ENCODE measurements around the gene FTCDNL1. TPM values are rescaled to one million over a fixed set of nuclear protein-coding genes. Genes with fewer than 3 reads are reported as not detected.

FTCDNL1 gene
- total and polyA plus RNA-seq, 2 of the 13 experiments (the other 11 are each of a cell fraction or from before 2014, with no cell fraction given), result 0.98 to 1.4 TPM

DNA sequence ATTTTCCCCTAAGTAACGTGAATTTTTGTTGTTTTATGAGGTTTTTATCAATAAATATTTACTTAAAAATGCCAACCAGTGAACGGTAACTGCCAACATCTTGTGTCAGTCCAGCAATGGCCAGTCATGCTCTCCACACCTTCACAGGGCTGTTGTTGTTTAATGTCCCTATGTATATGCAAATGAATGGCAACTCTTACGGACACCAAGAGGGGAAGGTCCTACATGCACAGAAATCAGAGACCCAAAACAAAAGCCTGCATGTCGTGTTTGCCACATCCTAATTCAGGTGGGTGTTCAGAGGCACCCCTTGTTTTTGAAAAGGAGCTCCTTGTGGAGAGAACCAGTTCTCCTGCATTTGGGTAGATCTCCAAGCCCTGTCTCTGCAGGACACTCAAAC is 4.8 kb upstream of the FTCDNL1 start (continued):
- TF ChIP-seq, protein P1, sequence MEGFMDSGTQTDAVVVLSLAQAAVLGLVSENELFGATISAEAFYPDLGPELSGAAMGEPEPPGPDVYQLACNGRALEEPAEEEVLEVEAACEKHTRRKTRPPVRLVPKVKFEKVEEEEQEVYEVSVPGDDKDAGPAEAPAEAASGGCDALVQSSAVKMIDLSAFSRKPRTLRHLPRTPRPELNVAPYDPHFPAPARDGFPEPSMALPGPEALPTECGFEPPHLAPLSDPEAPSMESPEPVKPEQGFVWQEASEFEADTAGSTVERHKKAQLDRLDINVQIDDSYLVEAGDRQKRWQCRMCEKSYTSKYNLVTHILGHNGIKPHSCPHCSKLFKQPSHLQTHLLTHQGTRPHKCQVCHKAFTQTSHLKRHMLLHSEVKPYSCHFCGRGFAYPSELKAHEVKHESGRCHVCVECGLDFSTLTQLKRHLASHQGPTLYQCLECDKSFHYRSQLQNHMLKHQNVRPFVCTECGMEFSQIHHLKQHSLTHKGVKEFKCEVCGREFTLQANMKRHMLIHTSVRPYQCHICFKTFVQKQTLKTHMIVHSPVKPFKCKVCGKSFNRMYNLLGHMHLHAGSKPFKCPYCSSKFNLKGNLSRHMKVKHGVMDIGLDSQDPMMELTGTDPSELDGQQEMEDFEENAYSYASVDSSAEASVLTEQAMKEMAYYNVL (CRISPR knock-in tag; IDR thresholded peaks at IDR 0.05; ENCODE audit: borderline replicate concordance), result no peak
- no peak for TF ChIP-seq FLYWCH1 (CRISPR knock-in tag; IDR thresholded peaks at IDR 0.05)
- TF ChIP-seq PRMT3 (CRISPR knock-in tag; IDR thresholded peaks at IDR 0.05; ENCODE audit: borderline replicate concordance, low read depth), result no peak
- TF ChIP-seq ZNF572 (CRISPR knock-in tag; IDR thresholded peaks at IDR 0.05), result no peak
- no peak for TF ChIP-seq ZNF256 (CRISPR knock-in tag; conservative IDR thresholded peaks at IDR 0.05)
- TF ChIP-seq TRIM24 (CRISPR knock-in tag; IDR thresholded peaks at IDR 0.05), result no peak
- no peak for TF ChIP-seq XRCC5 (optimal IDR thresholded peaks at IDR 0.05; ENCODE audit: low read length)
- no peak for TF ChIP-seq MXD4 (CRISPR knock-in tag; IDR thresholded peaks at IDR 0.05)
- no peak for TF ChIP-seq THAP11 (CRISPR knock-in tag; IDR thresholded peaks at IDR 0.05)
- TF ChIP-seq, protein P2, sequence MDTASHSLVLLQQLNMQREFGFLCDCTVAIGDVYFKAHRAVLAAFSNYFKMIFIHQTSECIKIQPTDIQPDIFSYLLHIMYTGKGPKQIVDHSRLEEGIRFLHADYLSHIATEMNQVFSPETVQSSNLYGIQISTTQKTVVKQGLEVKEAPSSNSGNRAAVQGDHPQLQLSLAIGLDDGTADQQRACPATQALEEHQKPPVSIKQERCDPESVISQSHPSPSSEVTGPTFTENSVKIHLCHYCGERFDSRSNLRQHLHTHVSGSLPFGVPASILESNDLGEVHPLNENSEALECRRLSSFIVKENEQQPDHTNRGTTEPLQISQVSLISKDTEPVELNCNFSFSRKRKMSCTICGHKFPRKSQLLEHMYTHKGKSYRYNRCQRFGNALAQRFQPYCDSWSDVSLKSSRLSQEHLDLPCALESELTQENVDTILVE (CRISPR knock-in tag; IDR thresholded peaks at IDR 0.05), result no peak
- no peak for TF ChIP-seq POLR2AphosphoS2 (IDR thresholded peaks at IDR 0.05; ENCODE audit: low read depth, low read length)

DNA sequence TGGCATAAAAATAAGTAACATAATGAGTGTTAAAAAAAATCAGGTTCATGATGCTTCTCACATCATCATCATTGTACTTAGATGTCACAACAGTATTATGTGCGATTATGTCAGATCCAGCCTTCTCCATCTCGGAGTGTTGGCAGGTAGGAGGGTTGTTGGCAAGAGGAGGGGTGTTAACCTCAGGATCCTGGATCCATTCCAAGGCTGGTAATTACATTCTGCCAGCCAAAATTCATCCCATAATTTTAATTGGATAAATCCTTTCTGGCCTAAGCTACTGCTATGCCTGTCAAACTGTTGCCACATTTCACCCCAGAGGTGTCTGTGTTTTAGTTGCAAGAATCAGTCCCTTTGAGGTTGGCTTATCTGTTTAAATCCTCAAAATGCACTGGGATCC is 891 bp upstream of the FTCDNL1 start:
- no peak overlapping the region for H3K4me3 ChIP-seq (replicated peaks in 1 of 3; ENCODE audit: insufficient read depth in 1 of 3, low read depth in 2 of 3, low read length in 3 of 3)
- H3K4me2 ChIP-seq (ENCODE audit: low read depth, low read length), result no peak overlapping the region
- FAIRE-seq (no peak), DNase-seq (ENCODE audit: low spot score) (no peak), ATAC-seq (no peak)
- H3K27me3 ChIP-seq (ENCODE audit: control insufficient read depth in 1 of 2, insufficient read depth in 2 of 2, low read length in 2 of 2), result peaks cover 0 to 15% of the 10 kb centered on the region in 2 experiments; a peak in 1 of 5 replicates
- no peak overlapping the region for H3K27ac ChIP-seq (ENCODE audit: extremely low read length, insufficient read depth, low read length)
- peaks cover 15% of the 10 kb centered on the region for H3K4me1 ChIP-seq (ENCODE audit: insufficient read depth, low read length)
- H3K9me3 ChIP-seq (ENCODE audit: low read length), result no peaks in the 10 kb centered on the region
- H3K9ac ChIP-seq (ENCODE audit: insufficient read depth, low read depth, low read length), result no peak overlapping the region
- in situ Hi-C loops (cut with HindIII; ENCODE audit: extremely low pct_ligation_motif_present, low pct_unique_long_range_greater_than_20kb), result no loop called here
- POLR2A ChIA-PET, result interaction anchor here (0.9 kb wide), 1 partner anchor 11 kb away, joined by 3 read pairs; no protein-coding TSS in a partner anchor
- intact Hi-C loops (cut with micrococcal nuclease; ENCODE audit: unreplicated experiment), result loop anchor here (2.0 kb wide), 1 partner anchor 89 kb away; no protein-coding TSS in a partner anchor
- H3K36me3 ChIP-seq (replicated peaks in 1 of 2; ENCODE audit: control insufficient read depth in 1 of 2, insufficient read depth in 2 of 2, low read length in 2 of 2), result no peaks in the 10 kb centered on the region
- H4K20me1 ChIP-seq (ENCODE audit: insufficient read depth, low read length), result no peaks in the 10 kb centered on the region
- no peak overlapping the region for H2AFZ ChIP-seq (ENCODE audit: low read length)
- BruUV-seq (replicated peaks), result no TSS peak
- CTCF ChIA-PET (ENCODE audit: low intra/inter-chr PET ratio, low total read pairs), result interaction anchor here (0.8 kb wide), 1 partner anchor 10 kb away, joined by 3 read pairs; no protein-coding TSS in a partner anchor
- no peaks in the 10 kb centered on the region for H3K79me2 ChIP-seq (ENCODE audit: insufficient read depth, low read length)
- WGBS (ENCODE audit: low lambda C conversion rate), result 54% methylated on average over 2 of the region's 2 CpGs
- TF ChIP-seq SSRP1 (CRISPR knock-in tag; IDR thresholded peaks at IDR 0.05) (no peak), ZNF598 (CRISPR knock-in tag; IDR thresholded peaks at IDR 0.05; ENCODE audit: borderline replicate concordance) (no peak), NFRKB (IDR thresholded peaks at IDR 0.05) (no peak), ATF7-NPFF (CRISPR knock-in tag; IDR thresholded peaks at IDR 0.05; ENCODE audit: low read depth) (no peak)
- TF ChIP-seq, protein P3, sequence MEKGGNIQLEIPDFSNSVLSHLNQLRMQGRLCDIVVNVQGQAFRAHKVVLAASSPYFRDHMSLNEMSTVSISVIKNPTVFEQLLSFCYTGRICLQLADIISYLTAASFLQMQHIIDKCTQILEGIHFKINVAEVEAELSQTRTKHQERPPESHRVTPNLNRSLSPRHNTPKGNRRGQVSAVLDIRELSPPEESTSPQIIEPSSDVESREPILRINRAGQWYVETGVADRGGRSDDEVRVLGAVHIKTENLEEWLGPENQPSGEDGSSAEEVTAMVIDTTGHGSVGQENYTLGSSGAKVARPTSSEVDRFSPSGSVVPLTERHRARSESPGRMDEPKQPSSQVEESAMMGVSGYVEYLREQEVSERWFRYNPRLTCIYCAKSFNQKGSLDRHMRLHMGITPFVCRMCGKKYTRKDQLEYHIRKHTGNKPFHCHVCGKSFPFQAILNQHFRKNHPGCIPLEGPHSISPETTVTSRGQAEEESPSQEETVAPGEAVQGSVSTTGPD (CRISPR knock-in tag; IDR thresholded peaks at IDR 0.05), result no peak
